Liver (tissue), 9 donors: ENCODE measurements around the gene VASN. TPM values are rescaled to one million over a fixed set of nuclear protein-coding genes. Genes with fewer than 3 reads are reported as not detected.

ENCODE experiments used
- DNase-seq: peaks from one replicate; pipeline ENCODE4 v3.0.0-alpha.2; 2017; ENCODE audit warnings: low spot score
- H3K27ac ChIP-seq, 2 donors: one replicate each; pipeline ENCODE4 v1.7.0; 2013; ENCODE audit warnings: inconsistent platforms in 2 of 2, low read length in 2 of 2, control low read depth in 1 of 2, low read depth in 1 of 2, mild to moderate bottlenecking in 1 of 2
- H3K27me3 ChIP-seq, 4 donors: one replicate each; pipeline versions ENCODE4 v1.6.1 to v1.7.0; 2013; ENCODE audit warnings: low read length in 3 of 4, inconsistent platforms in 1 of 4, mild to moderate bottlenecking in 1 of 4, moderate library complexity in 1 of 4; ENCODE audit not compliant: control insufficient read depth in 4 of 4, insufficient read depth in 4 of 4
- H3K36me3 ChIP-seq, 4 donors: one replicate each; pipeline versions ENCODE4 v1.6.1 to v1.7.0; 2013; ENCODE audit warnings: low read length in 3 of 4, mild to moderate bottlenecking in 3 of 4, low read depth in 1 of 4, moderate library complexity in 1 of 4; ENCODE audit not compliant: control insufficient read depth in 4 of 4, insufficient read depth in 3 of 4
- H3K4me1 ChIP-seq, 4 donors: one replicate each; pipeline versions ENCODE4 v1.6.1 to v1.7.0; 2013; ENCODE audit warnings: low read length in 3 of 4, mild to moderate bottlenecking in 3 of 4, moderate library complexity in 1 of 4; ENCODE audit not compliant: control insufficient read depth in 4 of 4, insufficient read depth in 4 of 4
- H3K4me3 ChIP-seq, 3 donors: one replicate each; pipeline versions ENCODE4 v1.6.1 to v1.7.0; 2013; ENCODE audit warnings: low read length in 3 of 3, control low read depth in 1 of 3, low read depth in 1 of 3, mild to moderate bottlenecking in 1 of 3
- H3K9ac ChIP-seq, 2 donors: one replicate each; pipeline ENCODE4 v1.7.0; 2013; ENCODE audit warnings: low read length in 2 of 2, mild to moderate bottlenecking in 2 of 2, moderate library complexity in 2 of 2, control low read depth in 1 of 2, low read depth in 1 of 2
- H3K9me3 ChIP-seq, 4 donors: one replicate each; pipeline versions ENCODE4 v1.6.1 to v1.7.0; 2013; ENCODE audit warnings: low read length in 3 of 4; ENCODE audit not compliant: control insufficient read depth in 4 of 4
- EGR1 ChIP-seq, 2 donors: IDR thresholded peaks; 2 replicates each; pipeline ENCODE4 v1.6.1; 2016 to 2018; ENCODE audit warnings: antibody characterized with exemption in 2 of 2, low read depth in 2 of 2
- FOXA1 ChIP-seq: IDR thresholded peaks from 2 replicates; pipeline ENCODE4 v1.6.1; 2016; ENCODE audit warnings: antibody characterized with exemption
- HNF4A ChIP-seq, 2 donors: conservative IDR thresholded peaks; 2 replicates each; pipeline ENCODE4 v1.6.1; 2016; ENCODE audit warnings: antibody characterized with exemption in 2 of 2, mild to moderate bottlenecking in 2 of 2
- JUND ChIP-seq, 2 donors: IDR thresholded peaks; 2 replicates each; pipeline ENCODE4 v1.6.1; 2016; ENCODE audit warnings: antibody characterized with exemption in 2 of 2
- MAX ChIP-seq: IDR thresholded peaks from 2 replicates; pipeline ENCODE4 v1.6.1; 2016; ENCODE audit warnings: antibody characterized with exemption
- NR2F2 ChIP-seq: IDR thresholded peaks from 2 replicates; pipeline ENCODE4 v1.6.1; 2016; ENCODE audit warnings: antibody characterized with exemption
- RAD21 ChIP-seq, 2 donors: IDR thresholded peaks; 2 replicates each; pipeline ENCODE4 v1.6.1; 2016; ENCODE audit warnings: antibody characterized with exemption in 2 of 2, mild to moderate bottlenecking in 2 of 2
- REST ChIP-seq: IDR thresholded peaks from 2 replicates; pipeline ENCODE4 v1.6.1; 2016; ENCODE audit warnings: antibody characterized with exemption, mild to moderate bottlenecking
- RXRA ChIP-seq, 2 donors: IDR thresholded peaks; 2 replicates each; pipeline ENCODE4 v1.6.1; 2017 to 2018; ENCODE audit warnings: antibody characterized with exemption in 2 of 2, mild to moderate bottlenecking in 1 of 2
- SP1 ChIP-seq: IDR thresholded peaks from 2 replicates; pipeline ENCODE4 v1.6.1; 2018; ENCODE audit warnings: antibody characterized with exemption, mild to moderate bottlenecking
- TAF1 ChIP-seq: conservative IDR thresholded peaks from 2 replicates; pipeline ENCODE4 v1.6.1; 2016; ENCODE audit warnings: antibody characterized with exemption, mild to moderate bottlenecking
- WGBS: extraction: QIAGEN DNeasy Blood & Tissue Kit; methylation state at CpG from one replicate; pipeline ENCODE4 v1.1.7; 2013; 5-methylcytosine and 5-hydroxymethylcytosine counted together
- polyA plus RNA-seq, 2 donors: library from polyadenylated mRNA; stranded (reverse) in 1 of 2; unstranded in 1 of 2; fragments of 200-250 nt in 1 of 2; fragments of >200 nt in 1 of 2; fragmentation: Nextera tagmentation in 1 of 2; extraction: Ambion mirVana in 1 of 2; gene quantifications; one replicate each; pipeline versions ENCODE4 v1.2.1 to v1.2.3, GENCODE V29; 2013 to 2015
- total RNA-seq, 2 donors: library from RNA; depleted of rRNA; stranded (reverse); fragments of >200 nt; gene quantifications; one replicate each; pipeline ENCODE4 v1.2.3, GENCODE V29; 2014
- TF ChIP-seq, protein P1 (sequence below): IDR thresholded peaks from 2 replicates; pipeline ENCODE4 v1.6.1; 2016; ENCODE audit warnings: antibody characterized with exemption
- TF ChIP-seq, protein P2 (sequence below): fragments of 150-350 bp; IDR thresholded peaks from 2 replicates; pipeline ENCODE4 v1.5.1; 2017; ENCODE audit warnings: improper control_type of control experiment, low read depth, low read length; ENCODE audit not compliant: missing input control
- TF ChIP-seq, protein P3 (sequence below): IDR thresholded peaks from 2 replicates; pipeline ENCODE4 v1.6.1; 2016; ENCODE audit warnings: antibody characterized with exemption
- donor health status: healthy.
- donor health status: healthy.
- donor health status: healthy.
- donor health status: healthy.
- donor health status: healthy.

Gene VASN
- total and polyA plus RNA-seq, 4 donors, result 6.2 to 26.9 (median 21.2) TPM

- no peak for TF ChIP-seq NR2F2
- H3K9ac ChIP-seq, result peak overlapping the region; percentile 91 to 94
- WGBS, result 89% methylated on average over 12 of the region's 12 CpGs
- H3K4me3 ChIP-seq, result peak overlapping the region; percentile 70 to 100 (median 92)
- H3K4me1 ChIP-seq, result peaks cover 2 to 22% (median 14%) of the 10 kb centered on the region in 4 donors
- H3K36me3 ChIP-seq, result peaks cover 1 to 7% (median 2%) of the 10 kb centered on the region in 4 donors
- no peaks in the 10 kb centered on the region for H3K27me3 ChIP-seq
- DNase-seq, result no peak
- H3K27ac ChIP-seq, result peak overlapping the region in 1 of 2 donors; percentile 98
- H3K9me3 ChIP-seq, result no peaks in the 10 kb centered on the region
Measured at GRCh38 chr16:4426722-4427372, 55.2 kb downstream of the VASN start.

GRCh38 chr16:4428500-4428899 is 56.9 kb downstream of the VASN start:
- 93% methylated on average over 7 of the region's 7 CpGs for WGBS
- Histone ChIP-seq H3K36me3 (peaks cover 2 to 10% (median 3%) of the 10 kb centered on the region in 4 donors), H3K9me3 (no peaks in the 10 kb centered on the region), H3K4me1 (peaks cover 2 to 22% (median 14%) of the 10 kb centered on the region in 4 donors), H3K27ac (no peak overlapping the region), H3K9ac (no peak overlapping the region), H3K27me3 (no peaks in the 10 kb centered on the region), H3K4me3 (no peak overlapping the region)
- no peak for DNase-seq
- TF ChIP-seq HNF4A (conservative IDR thresholded peaks at IDR 0.05), result no peak
- no peak for TF ChIP-seq NR2F2
- TF ChIP-seq, protein P1, sequence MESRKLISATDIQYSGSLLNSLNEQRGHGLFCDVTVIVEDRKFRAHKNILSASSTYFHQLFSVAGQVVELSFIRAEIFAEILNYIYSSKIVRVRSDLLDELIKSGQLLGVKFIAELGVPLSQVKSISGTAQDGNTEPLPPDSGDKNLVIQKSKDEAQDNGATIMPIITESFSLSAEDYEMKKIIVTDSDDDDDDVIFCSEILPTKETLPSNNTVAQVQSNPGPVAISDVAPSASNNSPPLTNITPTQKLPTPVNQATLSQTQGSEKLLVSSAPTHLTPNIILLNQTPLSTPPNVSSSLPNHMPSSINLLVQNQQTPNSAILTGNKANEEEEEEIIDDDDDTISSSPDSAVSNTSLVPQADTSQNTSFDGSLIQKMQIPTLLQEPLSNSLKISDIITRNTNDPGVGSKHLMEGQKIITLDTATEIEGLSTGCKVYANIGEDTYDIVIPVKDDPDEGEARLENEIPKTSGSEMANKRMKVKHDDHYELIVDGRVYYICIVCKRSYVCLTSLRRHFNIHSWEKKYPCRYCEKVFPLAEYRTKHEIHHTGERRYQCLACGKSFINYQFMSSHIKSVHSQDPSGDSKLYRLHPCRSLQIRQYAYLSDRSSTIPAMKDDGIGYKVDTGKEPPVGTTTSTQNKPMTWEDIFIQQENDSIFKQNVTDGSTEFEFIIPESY, result no peak
- TF ChIP-seq, protein P2, sequence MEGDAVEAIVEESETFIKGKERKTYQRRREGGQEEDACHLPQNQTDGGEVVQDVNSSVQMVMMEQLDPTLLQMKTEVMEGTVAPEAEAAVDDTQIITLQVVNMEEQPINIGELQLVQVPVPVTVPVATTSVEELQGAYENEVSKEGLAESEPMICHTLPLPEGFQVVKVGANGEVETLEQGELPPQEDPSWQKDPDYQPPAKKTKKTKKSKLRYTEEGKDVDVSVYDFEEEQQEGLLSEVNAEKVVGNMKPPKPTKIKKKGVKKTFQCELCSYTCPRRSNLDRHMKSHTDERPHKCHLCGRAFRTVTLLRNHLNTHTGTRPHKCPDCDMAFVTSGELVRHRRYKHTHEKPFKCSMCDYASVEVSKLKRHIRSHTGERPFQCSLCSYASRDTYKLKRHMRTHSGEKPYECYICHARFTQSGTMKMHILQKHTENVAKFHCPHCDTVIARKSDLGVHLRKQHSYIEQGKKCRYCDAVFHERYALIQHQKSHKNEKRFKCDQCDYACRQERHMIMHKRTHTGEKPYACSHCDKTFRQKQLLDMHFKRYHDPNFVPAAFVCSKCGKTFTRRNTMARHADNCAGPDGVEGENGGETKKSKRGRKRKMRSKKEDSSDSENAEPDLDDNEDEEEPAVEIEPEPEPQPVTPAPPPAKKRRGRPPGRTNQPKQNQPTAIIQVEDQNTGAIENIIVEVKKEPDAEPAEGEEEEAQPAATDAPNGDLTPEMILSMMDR, result no peak
- no peak for TF ChIP-seq EGR1 (IDR thresholded peaks at IDR 0.05; ENCODE audit: low read depth in 2 of 2)
- no peak for TF ChIP-seq SP1
- TF ChIP-seq JUND (IDR thresholded peaks at IDR 0.05), result no peak
- TF ChIP-seq, protein P3, sequence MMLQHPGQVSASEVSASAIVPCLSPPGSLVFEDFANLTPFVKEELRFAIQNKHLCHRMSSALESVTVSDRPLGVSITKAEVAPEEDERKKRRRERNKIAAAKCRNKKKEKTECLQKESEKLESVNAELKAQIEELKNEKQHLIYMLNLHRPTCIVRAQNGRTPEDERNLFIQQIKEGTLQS, result no peak
- no peak for TF ChIP-seq RAD21 (IDR thresholded peaks at IDR 0.05)
- TF ChIP-seq TAF1, result no peak
- TF ChIP-seq MAX, result no peak

DNA sequence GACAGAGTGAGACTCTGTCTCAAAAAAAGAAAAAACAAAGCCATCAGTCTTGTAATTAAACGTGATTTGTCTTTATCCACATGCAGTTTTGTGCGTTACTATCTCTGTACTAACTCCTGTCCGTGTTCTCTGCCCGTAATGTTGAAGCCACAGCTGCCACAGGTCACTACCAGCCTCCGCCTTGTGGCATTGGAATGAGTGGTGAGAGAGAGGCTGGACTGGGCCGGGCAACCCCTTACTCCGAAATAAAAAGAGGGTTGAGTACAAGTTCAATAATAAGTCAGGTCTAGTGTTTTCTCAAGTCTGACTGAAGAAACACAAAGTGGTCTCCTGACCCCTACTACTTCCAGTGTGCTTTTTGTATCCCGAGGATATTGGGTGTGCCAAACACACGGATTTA is 59.4 kb downstream of the VASN start:
- 94% methylated on average over 9 of the region's 9 CpGs for WGBS
- TF ChIP-seq, protein P3, result no peak
- TF ChIP-seq TAF1 (no peak), FOXA1 (no peak), MAX (no peak), JUND (IDR thresholded peaks at IDR 0.05) (no peak), RXRA (IDR thresholded peaks at IDR 0.05) (no peak), REST (no peak), NR2F2 (no peak)
- TF ChIP-seq, protein P2, result no peak

More for the DNA sequence above, 59.4 kb downstream of the VASN start:
- H3K36me3 ChIP-seq, result peaks cover 10 to 22% (median 14%) of the 10 kb centered on the region in 4 donors
- no peak for DNase-seq
- H3K9ac ChIP-seq, result no peak overlapping the region
- peaks cover 2 to 17% (median 13%) of the 10 kb centered on the region in 4 donors for H3K4me1 ChIP-seq
- no peak overlapping the region for H3K4me3 ChIP-seq
- H3K9me3 ChIP-seq, result no peaks in the 10 kb centered on the region
- no peaks in the 10 kb centered on the region for H3K27me3 ChIP-seq
- H3K27ac ChIP-seq, result no peak overlapping the region
